Measurements from ENCODE around the gene CEP104.

CEP104 gene

GRCh38 chr1:3894626-3895278, 37.7 kb upstream of the CEP104 start:
- DNase-seq (ENCODE audit: low read depth in 3 of 3): no peak

GRCh38 chr1:3893190-3893589, 36.2 kb upstream of the CEP104 start:
- no peak for DNase-seq (ENCODE audit: low read depth in 3 of 3)

- no peak for DNase-seq (ENCODE audit: low read depth in 3 of 3)
Observed at GRCh38 chr1:3892748-3893147, 35.7 kb upstream of the CEP104 start.

GRCh38 chr1:3891329-3891865, 34.4 kb upstream of the CEP104 start:
- DNase-seq (ENCODE audit: low read depth in 3 of 3): no peak

GRCh38 chr1:3890389-3891328, 33.6 kb upstream of the CEP104 start:
- DNase-seq (ENCODE audit: low read depth in 3 of 3): no peak

GRCh38 chr1:3889936-3890335, 32.9 kb upstream of the CEP104 start:
- DNase-seq (ENCODE audit: low read depth in 3 of 3): no peak

- no peak for DNase-seq (ENCODE audit: low read depth in 3 of 3)
Observed at GRCh38 chr1:3888301-3888700, 31.3 kb upstream of the CEP104 start.

GRCh38 chr1:3886691-3887090, 29.7 kb upstream of the CEP104 start:
- no peak for DNase-seq (ENCODE audit: low read depth in 3 of 3)

- no peak for DNase-seq (ENCODE audit: low read depth in 3 of 3)
Observed at GRCh38 chr1:3886106-3886670, 29.2 kb upstream of the CEP104 start.

GRCh38 chr1:3885611-3886010, 28.6 kb upstream of the CEP104 start:
- no peak for DNase-seq (ENCODE audit: low read depth in 3 of 3)

- DNase-seq (ENCODE audit: low read depth in 3 of 3): no peak
Observed at GRCh38 chr1:3884966-3885365, 28.0 kb upstream of the CEP104 start.

- no peak for DNase-seq (ENCODE audit: low read depth in 3 of 3)
Observed at GRCh38 chr1:3883194-3883925, 26.3 kb upstream of the CEP104 start.

GRCh38 chr1:3881193-3881480, 24.1 kb upstream of the CEP104 start:
- DNase-seq (ENCODE audit: low read depth in 3 of 3): no peak

- no peak for DNase-seq (ENCODE audit: low read depth in 3 of 3)
Observed at GRCh38 chr1:3880429-3881192, 23.6 kb upstream of the CEP104 start.

GRCh38 chr1:3879787-3880428, 22.9 kb upstream of the CEP104 start:
- DNase-seq (ENCODE audit: low read depth in 3 of 3): no peak

GRCh38 chr1:3879099-3879498, 22.1 kb upstream of the CEP104 start:
- no peak for DNase-seq (ENCODE audit: low read depth in 3 of 3)

- no peak for DNase-seq (ENCODE audit: low read depth in 3 of 3)
Observed at GRCh38 chr1:3876716-3877115, 19.7 kb upstream of the CEP104 start.

- DNase-seq (ENCODE audit: low read depth in 3 of 3): no peak
Observed at GRCh38 chr1:3874736-3875135, 17.7 kb upstream of the CEP104 start.

GRCh38 chr1:3872546-3872945, 15.5 kb upstream of the CEP104 start:
- no peak for DNase-seq (ENCODE audit: low read depth in 3 of 3)

- no peak for DNase-seq (ENCODE audit: low read depth in 3 of 3)
Observed at GRCh38 chr1:3871451-3871805, 14.4 kb upstream of the CEP104 start.

- no peak for DNase-seq (ENCODE audit: low read depth in 3 of 3)
Observed at GRCh38 chr1:3869751-3870301, 12.8 kb upstream of the CEP104 start.
